Measurements from ENCODE around the gene BRINP3. TPM values are rescaled to one million over a fixed set of nuclear protein-coding genes. Genes with fewer than 3 reads are reported as not detected.

BRINP3 gene
- total RNA-seq, 3 donors from 2014 or later (not counting 1 experiment from before 2014, with no cell fraction given) = not detected

DNA sequence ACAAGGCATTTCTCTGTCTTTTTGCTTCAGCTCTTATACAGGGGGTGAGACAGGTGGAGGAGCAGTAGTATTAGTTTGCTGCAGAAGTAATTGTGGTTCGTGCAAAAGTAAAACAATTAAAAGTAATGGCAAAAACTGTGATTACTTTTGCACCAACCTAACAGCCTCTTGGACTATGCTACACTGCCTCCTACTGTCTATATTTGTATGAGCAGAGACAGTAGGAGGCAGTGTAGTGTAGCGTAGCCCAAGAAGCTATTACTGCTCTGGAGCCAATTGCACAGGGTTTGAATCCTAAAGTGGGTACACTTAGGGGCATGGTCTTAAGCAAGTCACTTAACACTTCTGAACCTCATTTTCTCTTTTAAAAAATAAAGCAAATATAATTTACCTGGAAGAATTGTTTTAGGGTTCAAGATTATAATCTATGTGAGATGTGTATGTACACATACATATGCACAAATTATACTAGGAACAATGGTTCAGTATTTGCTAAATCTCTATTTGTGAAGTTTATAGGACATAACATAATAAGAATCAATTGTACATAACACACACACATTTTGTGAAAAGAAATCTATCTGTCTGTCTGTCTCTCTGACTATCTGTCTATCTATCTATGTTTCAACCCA, 103.8 kb downstream of the BRINP3 start:
- no peaks in the 10 kb centered on the region for H3K9me3 ChIP-seq (ENCODE audit: control insufficient read depth, insufficient read depth, low read length)
- no peak overlapping the region for H3K27ac ChIP-seq (ENCODE audit: low read length)
- H3K9me3 Mint-ChIP-seq = peaks cover 7 to 8% of the 10 kb centered on the region in 2 donors
- no peaks in the 10 kb centered on the region for H3K27me3 Mint-ChIP-seq (ENCODE audit: low read depth in 2 of 2)
- H3K4me3 ChIP-seq (ENCODE audit: low read length) = no peak overlapping the region
- 33% methylated on average over 2 of the region's 2 CpGs for WGBS (ENCODE audit: insufficient coverage)
- no peaks in the 10 kb centered on the region for H3K27me3 ChIP-seq (ENCODE audit: control insufficient read depth, insufficient read depth, low read length)
- H3K4me1 ChIP-seq (ENCODE audit: control insufficient read depth, insufficient read depth, low read length) = no peaks in the 10 kb centered on the region
- peaks cover 7% of the 10 kb centered on the region for H3K36me3 Mint-ChIP-seq
- no peak overlapping the region for H3K27ac Mint-ChIP-seq
- H3K36me3 ChIP-seq (ENCODE audit: control insufficient read depth, insufficient read depth, low read length) = no peaks in the 10 kb centered on the region
- H3K4me1 Mint-ChIP-seq = no peaks in the 10 kb centered on the region
- no peak overlapping the region for H3K4me3 Mint-ChIP-seq
- TF ChIP-seq, protein P1, sequence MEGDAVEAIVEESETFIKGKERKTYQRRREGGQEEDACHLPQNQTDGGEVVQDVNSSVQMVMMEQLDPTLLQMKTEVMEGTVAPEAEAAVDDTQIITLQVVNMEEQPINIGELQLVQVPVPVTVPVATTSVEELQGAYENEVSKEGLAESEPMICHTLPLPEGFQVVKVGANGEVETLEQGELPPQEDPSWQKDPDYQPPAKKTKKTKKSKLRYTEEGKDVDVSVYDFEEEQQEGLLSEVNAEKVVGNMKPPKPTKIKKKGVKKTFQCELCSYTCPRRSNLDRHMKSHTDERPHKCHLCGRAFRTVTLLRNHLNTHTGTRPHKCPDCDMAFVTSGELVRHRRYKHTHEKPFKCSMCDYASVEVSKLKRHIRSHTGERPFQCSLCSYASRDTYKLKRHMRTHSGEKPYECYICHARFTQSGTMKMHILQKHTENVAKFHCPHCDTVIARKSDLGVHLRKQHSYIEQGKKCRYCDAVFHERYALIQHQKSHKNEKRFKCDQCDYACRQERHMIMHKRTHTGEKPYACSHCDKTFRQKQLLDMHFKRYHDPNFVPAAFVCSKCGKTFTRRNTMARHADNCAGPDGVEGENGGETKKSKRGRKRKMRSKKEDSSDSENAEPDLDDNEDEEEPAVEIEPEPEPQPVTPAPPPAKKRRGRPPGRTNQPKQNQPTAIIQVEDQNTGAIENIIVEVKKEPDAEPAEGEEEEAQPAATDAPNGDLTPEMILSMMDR (IDR thresholded peaks at IDR 0.05) = no peak
- ATAC-seq (no peak), DNase-seq (no peak)
- intact Hi-C loops (cut with micrococcal nuclease) = no loop called here

DNA sequence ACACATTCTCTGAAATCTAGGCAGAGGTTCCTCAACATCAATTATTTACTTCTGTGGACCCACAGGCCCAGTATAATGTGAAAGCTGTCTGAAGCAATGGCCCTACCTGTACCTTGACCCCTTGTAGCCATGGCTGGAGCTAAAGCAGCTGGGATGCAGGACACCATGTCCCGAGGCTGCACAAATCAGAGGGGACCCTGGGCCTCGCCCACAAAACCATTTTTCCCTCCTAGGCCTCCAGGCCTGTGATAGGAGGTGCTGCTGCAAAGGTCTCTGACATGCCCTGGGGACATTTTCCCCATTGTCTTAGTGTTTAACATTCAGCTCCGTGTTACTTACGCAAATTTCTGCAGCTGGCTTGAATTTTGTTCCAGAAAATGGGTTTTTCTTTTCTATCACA, 110.5 kb downstream of the BRINP3 start:
- no peaks in the 10 kb centered on the region for H3K4me1 Mint-ChIP-seq
- H3K36me3 Mint-ChIP-seq = peaks cover 22% of the 10 kb centered on the region
- Histone ChIP-seq H3K9me3 (ENCODE audit: control insufficient read depth, insufficient read depth, low read length) (peaks cover 3% of the 10 kb centered on the region), H3K36me3 (ENCODE audit: control insufficient read depth, insufficient read depth, low read length) (no peaks in the 10 kb centered on the region), H3K27ac (ENCODE audit: low read length) (no peak overlapping the region), H3K4me3 (ENCODE audit: low read length) (no peak overlapping the region), H3K27me3 (ENCODE audit: control insufficient read depth, insufficient read depth, low read length) (no peaks in the 10 kb centered on the region), H3K4me1 (ENCODE audit: control insufficient read depth, insufficient read depth, low read length) (no peaks in the 10 kb centered on the region)
- no peak for ATAC-seq
- DNase-seq = no peak
- 77% methylated on average over 4 of the region's 4 CpGs for WGBS (ENCODE audit: insufficient coverage)
- no peak overlapping the region for H3K4me3 Mint-ChIP-seq
- TF ChIP-seq, protein P1 (IDR thresholded peaks at IDR 0.05) = no peak
- no peaks in the 10 kb centered on the region for H3K27me3 Mint-ChIP-seq (ENCODE audit: low read depth in 2 of 2)
- peaks cover 15 to 24% of the 10 kb centered on the region in 2 donors for H3K9me3 Mint-ChIP-seq
- intact Hi-C loops (cut with micrococcal nuclease) = no loop called here
- no peak overlapping the region for H3K27ac Mint-ChIP-seq

DNA sequence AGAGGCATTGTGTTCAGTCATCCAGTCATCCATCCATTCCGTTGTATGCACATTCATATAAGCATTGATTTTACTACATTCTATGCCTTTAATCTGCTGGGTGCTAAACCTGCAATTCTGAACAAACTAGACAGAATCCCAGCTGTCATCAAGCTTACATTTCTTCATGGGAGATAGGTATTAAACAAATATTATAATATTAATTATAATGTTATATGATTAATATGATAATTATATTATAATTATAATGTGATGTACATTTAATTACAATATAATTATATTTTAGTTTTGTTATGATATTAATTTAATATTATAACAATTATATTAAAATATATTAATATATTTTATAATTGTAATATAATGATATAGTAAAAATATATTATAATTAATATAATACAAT, 112.4 kb downstream of the BRINP3 start:
- ATAC-seq = no peak
- Histone ChIP-seq H3K9me3 (ENCODE audit: control insufficient read depth, insufficient read depth, low read length) (peaks cover 3% of the 10 kb centered on the region), H3K4me1 (ENCODE audit: control insufficient read depth, insufficient read depth, low read length) (no peaks in the 10 kb centered on the region), H3K27me3 (ENCODE audit: control insufficient read depth, insufficient read depth, low read length) (no peaks in the 10 kb centered on the region), H3K36me3 (ENCODE audit: control insufficient read depth, insufficient read depth, low read length) (no peaks in the 10 kb centered on the region), H3K4me3 (ENCODE audit: low read length) (no peak overlapping the region), H3K27ac (ENCODE audit: low read length) (no peak overlapping the region)
- Mint-ChIP-seq H3K9me3 (peaks cover 19 to 25% of the 10 kb centered on the region in 2 donors), H3K4me3 (no peak overlapping the region), H3K27ac (no peak overlapping the region), H3K27me3 (ENCODE audit: low read depth in 2 of 2) (no peaks in the 10 kb centered on the region), H3K4me1 (no peaks in the 10 kb centered on the region), H3K36me3 (peaks cover 23% of the 10 kb centered on the region)
- TF ChIP-seq, protein P1 (IDR thresholded peaks at IDR 0.05) = no peak
- DNase-seq = no peak
- 100% methylated on average over 1 of the region's 1 CpG for WGBS (ENCODE audit: insufficient coverage)
- intact Hi-C loops (cut with micrococcal nuclease) = no loop called here

DNA sequence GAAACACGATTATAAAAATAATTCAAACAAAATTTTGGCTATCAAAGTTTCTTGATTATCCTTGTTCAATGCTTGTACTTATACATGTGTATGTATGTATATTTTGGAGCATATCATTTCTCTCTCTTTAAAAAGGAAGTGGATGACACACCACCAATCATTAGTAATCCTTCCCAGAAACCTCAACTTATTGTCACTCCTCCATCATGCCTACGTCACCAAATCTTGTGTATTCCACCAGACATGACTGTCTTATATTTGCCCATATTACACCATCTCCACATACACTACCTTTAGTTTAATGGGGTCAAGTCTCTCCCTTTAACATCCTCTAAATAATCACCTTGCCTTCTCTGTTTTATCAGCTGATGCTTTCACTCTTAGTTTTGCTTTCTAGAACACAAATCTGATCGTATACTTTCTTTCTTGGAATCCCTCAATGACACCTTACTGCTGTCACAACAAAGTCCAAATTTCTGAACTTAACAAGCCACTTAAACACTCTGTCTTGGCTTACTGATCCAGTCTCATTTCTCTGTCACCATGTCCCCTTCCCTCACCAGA, 124.0 kb downstream of the BRINP3 start:
- H3K27ac Mint-ChIP-seq = no peak overlapping the region
- DNase-seq (no peak), ATAC-seq (no peak)
- Histone ChIP-seq H3K27me3 (ENCODE audit: control insufficient read depth, insufficient read depth, low read length) (no peaks in the 10 kb centered on the region), H3K36me3 (ENCODE audit: control insufficient read depth, insufficient read depth, low read length) (no peaks in the 10 kb centered on the region), H3K4me3 (ENCODE audit: low read length) (no peak overlapping the region), H3K9me3 (ENCODE audit: control insufficient read depth, insufficient read depth, low read length) (peaks cover 3% of the 10 kb centered on the region), H3K27ac (ENCODE audit: low read length) (no peak overlapping the region), H3K4me1 (ENCODE audit: control insufficient read depth, insufficient read depth, low read length) (no peaks in the 10 kb centered on the region)
- 79% methylated on average over 2 of the region's 3 CpGs for WGBS (ENCODE audit: insufficient coverage)
- peaks cover 7 to 17% of the 10 kb centered on the region in 2 donors for H3K9me3 Mint-ChIP-seq
- no peaks in the 10 kb centered on the region for H3K27me3 Mint-ChIP-seq (ENCODE audit: low read depth in 2 of 2)
- TF ChIP-seq, protein P1 (IDR thresholded peaks at IDR 0.05) = no peak
- H3K36me3 Mint-ChIP-seq = no peaks in the 10 kb centered on the region
- no peak overlapping the region for H3K4me3 Mint-ChIP-seq
- intact Hi-C loops (cut with micrococcal nuclease) = no loop called here
- no peaks in the 10 kb centered on the region for H3K4me1 Mint-ChIP-seq

All from natural killer cell (primary cell).